ENCODE results near the gene BICDL2. TPM values are rescaled to one million over a fixed set of nuclear protein-coding genes. Genes with fewer than 3 reads are reported as not detected.

Gene BICDL2
- total RNA-seq, 1 donor from 2014 or later = not detected

DNA sequence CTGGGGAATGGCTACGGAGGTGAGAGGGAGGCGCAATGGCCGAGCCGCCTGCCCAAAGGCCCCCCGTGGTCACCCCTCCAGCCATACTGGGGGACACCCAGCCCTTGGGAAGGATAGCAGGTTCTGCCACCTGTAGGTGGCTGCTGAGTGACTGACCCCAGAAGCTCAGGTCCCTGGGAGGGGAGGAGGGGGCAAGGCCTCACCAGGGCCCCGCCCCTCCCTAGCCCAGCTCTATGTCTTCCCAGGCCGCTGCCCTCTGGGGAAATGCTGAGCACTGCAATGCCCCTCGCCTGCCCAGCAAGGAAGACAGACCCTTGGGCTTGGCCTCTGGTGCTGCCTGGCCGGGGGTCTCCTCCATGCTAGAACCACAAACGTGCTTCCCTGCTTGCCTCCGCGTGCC, 35.4 kb downstream of the BICDL2 start:
- POLR2A ChIA-PET = no interaction called here
- TF ChIP-seq, protein P1, sequence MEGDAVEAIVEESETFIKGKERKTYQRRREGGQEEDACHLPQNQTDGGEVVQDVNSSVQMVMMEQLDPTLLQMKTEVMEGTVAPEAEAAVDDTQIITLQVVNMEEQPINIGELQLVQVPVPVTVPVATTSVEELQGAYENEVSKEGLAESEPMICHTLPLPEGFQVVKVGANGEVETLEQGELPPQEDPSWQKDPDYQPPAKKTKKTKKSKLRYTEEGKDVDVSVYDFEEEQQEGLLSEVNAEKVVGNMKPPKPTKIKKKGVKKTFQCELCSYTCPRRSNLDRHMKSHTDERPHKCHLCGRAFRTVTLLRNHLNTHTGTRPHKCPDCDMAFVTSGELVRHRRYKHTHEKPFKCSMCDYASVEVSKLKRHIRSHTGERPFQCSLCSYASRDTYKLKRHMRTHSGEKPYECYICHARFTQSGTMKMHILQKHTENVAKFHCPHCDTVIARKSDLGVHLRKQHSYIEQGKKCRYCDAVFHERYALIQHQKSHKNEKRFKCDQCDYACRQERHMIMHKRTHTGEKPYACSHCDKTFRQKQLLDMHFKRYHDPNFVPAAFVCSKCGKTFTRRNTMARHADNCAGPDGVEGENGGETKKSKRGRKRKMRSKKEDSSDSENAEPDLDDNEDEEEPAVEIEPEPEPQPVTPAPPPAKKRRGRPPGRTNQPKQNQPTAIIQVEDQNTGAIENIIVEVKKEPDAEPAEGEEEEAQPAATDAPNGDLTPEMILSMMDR (IDR thresholded peaks at IDR 0.05) = no peak
- Mint-ChIP-seq H3K27me3 (peaks cover 9% of the 10 kb centered on the region), H3K27ac (no peak overlapping the region), H3K36me3 (ENCODE audit: low read depth) (no peaks in the 10 kb centered on the region), H3K9me3 (no peaks in the 10 kb centered on the region), H3K4me1 (peaks cover 6% of the 10 kb centered on the region), H3K4me3 (no peak overlapping the region)
- intact Hi-C loops (cut with micrococcal nuclease) = no loop called here
- CTCF ChIA-PET = interaction anchor here (0.8 to 2.1 kb wide), 3 partner anchors 21 to 128 kb away, joined by 3 to 5 read pairs (median 5); no protein-coding TSS in a partner anchor
- no peak for DNase-seq
- no peak for ATAC-seq (ENCODE audit: low read depth)

DNA sequence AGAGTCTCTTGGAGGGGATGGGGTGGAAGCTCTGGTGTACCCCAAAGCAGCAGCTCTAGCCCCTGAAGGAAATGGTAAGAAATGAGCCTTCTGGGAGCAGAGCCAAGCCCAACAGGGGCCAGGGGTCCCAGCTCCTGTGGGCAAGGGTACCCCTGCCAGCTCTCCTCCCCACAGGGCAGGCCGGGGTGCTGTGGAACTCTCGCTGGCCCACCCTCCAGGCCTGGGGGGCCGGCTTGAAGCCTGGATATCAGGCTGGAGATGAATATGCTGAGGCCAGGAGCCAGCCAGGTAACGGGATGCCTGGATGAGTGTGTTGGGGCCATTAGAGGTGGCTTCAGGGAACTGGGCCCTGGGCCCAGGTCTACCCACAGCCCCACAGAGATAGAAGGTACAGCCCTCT, 36.2 kb downstream of the BICDL2 start:
- peaks cover 6% of the 10 kb centered on the region for H3K4me1 Mint-ChIP-seq
- intact Hi-C loops (cut with micrococcal nuclease) = no loop called here
- H3K4me3 Mint-ChIP-seq = no peak overlapping the region
- no peaks in the 10 kb centered on the region for H3K9me3 Mint-ChIP-seq
- ATAC-seq (ENCODE audit: low read depth) (no peak), DNase-seq (no peak)
- H3K36me3 Mint-ChIP-seq (ENCODE audit: low read depth) = no peaks in the 10 kb centered on the region
- CTCF ChIA-PET = interaction anchor here (1.8 kb wide), 1 partner anchor 129 kb away, joined by 5 read pairs; no protein-coding TSS in a partner anchor
- H3K27ac Mint-ChIP-seq = no peak overlapping the region
- POLR2A ChIA-PET = no interaction called here
- peaks cover 9% of the 10 kb centered on the region for H3K27me3 Mint-ChIP-seq
- TF ChIP-seq, protein P1 (IDR thresholded peaks at IDR 0.05) = no peak

DNA sequence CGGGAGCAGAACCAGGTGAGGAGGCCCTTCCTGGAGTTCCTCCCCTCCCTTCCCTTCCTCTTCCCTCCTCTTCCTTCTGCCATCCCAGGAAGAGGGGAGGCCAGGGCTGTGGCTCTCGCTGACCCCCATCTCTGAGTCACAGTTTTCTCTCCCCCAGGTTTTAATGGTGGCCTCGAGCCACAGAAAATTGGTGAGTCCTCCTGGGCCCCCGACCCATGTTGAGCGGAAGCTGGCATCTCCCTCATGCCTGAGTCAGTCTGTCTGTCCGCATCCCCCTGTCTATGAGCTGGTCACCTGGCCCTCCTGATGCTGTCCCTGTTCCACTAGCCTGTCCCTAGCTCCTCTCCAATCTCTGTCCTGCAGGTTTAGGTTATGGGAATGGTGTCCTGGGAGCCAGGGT, 36.8 kb downstream of the BICDL2 start:
- Mint-ChIP-seq H3K9me3 (no peaks in the 10 kb centered on the region), H3K27ac (no peak overlapping the region), H3K36me3 (ENCODE audit: low read depth) (no peaks in the 10 kb centered on the region), H3K4me3 (no peak overlapping the region), H3K4me1 (peaks cover 5% of the 10 kb centered on the region), H3K27me3 (peaks cover 8% of the 10 kb centered on the region)
- ChIA-PET POLR2A (no interaction called here), CTCF (interaction anchor here (1.8 kb wide), 1 partner anchor 130 kb away, joined by 5 read pairs; no protein-coding TSS in a partner anchor)
- intact Hi-C loops (cut with micrococcal nuclease) = no loop called here
- ATAC-seq (ENCODE audit: low read depth) (no peak), DNase-seq (no peak)
- TF ChIP-seq, protein P1 (IDR thresholded peaks at IDR 0.05) = no peak

DNA sequence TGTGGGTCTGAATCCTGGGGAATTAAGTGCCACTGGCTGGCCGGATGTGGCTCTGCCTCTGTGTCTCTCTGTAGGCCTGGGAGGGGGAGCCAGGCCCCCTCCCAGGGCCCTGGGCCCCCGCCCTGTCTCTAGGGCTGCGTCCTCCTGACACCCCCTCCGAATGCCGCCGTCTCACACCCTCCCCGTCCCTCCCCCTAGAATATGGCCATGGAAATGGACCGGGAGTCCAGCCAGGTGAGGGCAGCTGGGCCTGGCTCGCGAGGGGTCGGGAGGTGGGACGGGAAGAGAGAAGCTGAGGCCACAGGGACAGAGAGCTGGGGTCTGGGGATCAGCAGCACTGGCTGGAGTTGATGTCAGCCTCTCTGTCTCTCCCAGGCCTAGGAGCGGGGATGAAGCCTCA, 40.4 kb downstream of the BICDL2 start:
- POLR2A ChIA-PET = interaction anchor here (0.6 kb wide), 1 partner anchor 48 kb away, joined by 4 read pairs; no protein-coding TSS in a partner anchor
- ATAC-seq (ENCODE audit: low read depth) (no peak), DNase-seq (no peak)
- Mint-ChIP-seq H3K36me3 (ENCODE audit: low read depth) (no peaks in the 10 kb centered on the region), H3K4me3 (no peak overlapping the region), H3K27ac (no peak overlapping the region), H3K9me3 (no peaks in the 10 kb centered on the region), H3K27me3 (peaks cover 6% of the 10 kb centered on the region), H3K4me1 (no peaks in the 10 kb centered on the region)
- TF ChIP-seq, protein P1 (IDR thresholded peaks at IDR 0.05) = no peak
- intact Hi-C loops (cut with micrococcal nuclease) = no loop called here
- CTCF ChIA-PET = no interaction called here

DNA sequence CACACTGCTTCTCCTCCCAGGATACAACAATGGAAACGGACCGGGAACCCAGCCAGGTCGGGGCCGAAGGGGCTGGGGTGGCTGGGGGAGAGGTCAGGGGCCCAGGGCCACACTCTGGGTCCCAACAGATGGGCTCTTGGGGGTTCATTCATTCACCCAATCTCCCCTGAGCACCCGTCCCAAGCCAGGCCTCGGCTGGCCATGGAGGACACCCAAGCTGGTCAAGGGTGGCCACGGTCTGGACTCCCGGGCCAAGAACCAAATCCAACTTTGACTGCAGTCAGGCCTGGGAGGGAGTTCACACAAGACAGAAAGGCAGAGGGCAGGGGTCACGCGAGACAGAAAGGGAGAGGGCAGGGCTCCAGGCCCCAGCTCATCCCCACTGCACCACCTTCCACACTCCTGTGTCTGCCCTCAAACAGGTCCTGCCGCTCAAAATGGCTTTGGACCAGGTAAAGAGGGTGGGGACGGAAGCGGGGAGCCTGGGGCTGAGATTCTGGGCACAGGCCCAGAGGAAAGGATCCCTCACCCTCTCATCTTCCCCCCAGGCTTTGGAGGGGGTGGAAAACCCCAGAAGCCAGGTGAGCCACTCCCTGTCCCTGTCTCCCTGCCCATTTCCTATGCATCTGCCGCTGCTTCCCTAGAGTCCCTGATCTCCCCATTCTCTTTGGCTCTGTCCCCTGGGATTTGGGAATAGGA, 44.2 kb downstream of the BICDL2 start:
- H3K9me3 Mint-ChIP-seq = no peaks in the 10 kb centered on the region
- H3K36me3 Mint-ChIP-seq (ENCODE audit: low read depth) = no peaks in the 10 kb centered on the region
- DNase-seq (no peak), ATAC-seq (ENCODE audit: low read depth) (no peak)
- ChIA-PET POLR2A (no interaction called here), CTCF (no interaction called here)
- peaks cover 3% of the 10 kb centered on the region for H3K27me3 Mint-ChIP-seq
- H3K27ac Mint-ChIP-seq = no peak overlapping the region
- H3K4me1 Mint-ChIP-seq = no peaks in the 10 kb centered on the region
- intact Hi-C loops (cut with micrococcal nuclease) = no loop called here
- TF ChIP-seq, protein P1 (IDR thresholded peaks at IDR 0.05) = no peak
- H3K4me3 Mint-ChIP-seq = no peak overlapping the region

All from activated B cell treated with CpG ODN at 0.5 μM for 24 hours (primary cell).